Measurements from ENCODE around the gene DRC1.
A peak's percentile ranks its signal among the peaks of the same experiment; 100 is the strongest.

Gene DRC1

DNA sequence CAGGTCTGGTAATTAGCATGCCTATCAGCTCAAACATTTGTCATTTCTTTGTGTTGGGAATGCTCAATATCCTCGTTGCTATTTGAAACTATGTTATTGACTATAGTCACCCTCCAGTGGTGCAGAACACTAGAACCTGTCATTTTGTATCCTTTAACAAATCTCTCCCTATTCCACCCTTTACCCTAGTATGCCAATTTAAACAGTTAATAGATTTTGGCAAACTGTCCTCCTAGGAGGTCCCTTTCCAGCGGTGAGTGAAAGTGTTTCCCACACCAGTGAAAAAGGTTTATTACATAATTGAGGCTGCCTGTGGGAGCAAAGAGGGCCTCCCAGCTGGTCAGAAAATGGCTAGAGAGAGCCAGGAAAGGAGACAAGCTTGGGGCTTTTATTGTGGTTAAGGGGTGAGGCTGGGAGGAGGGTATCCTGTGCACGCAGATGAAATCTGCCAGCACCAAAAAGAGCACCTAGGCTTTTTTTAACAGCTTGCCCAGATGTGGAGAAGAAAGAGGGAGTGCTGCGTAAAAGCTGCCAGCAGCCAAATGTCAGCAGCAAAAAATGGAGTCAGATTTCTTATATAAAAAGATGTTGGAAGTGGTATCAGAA lies 1.8 kb upstream of the DRC1 start:
- Histone ChIP-seq H3K4me3 (ENCODE audit: low read depth, low read length) (no peak overlapping the region), H3K36me3 (ENCODE audit: control insufficient read depth, insufficient read depth, low read length) (0 out of 2 replicates have a peak, but pooled peaks cover 4% of the 10 kb centered on the region), H3K27me3 (ENCODE audit: control insufficient read depth, insufficient read depth, low read length) (no peaks in the 10 kb centered on the region), H3K9me3 (ENCODE audit: control insufficient read depth, insufficient read depth, low read length) (no peaks in the 10 kb centered on the region), H3K27ac (ENCODE audit: low read depth, low read length) (no peak overlapping the region), H3K4me1 (ENCODE audit: control insufficient read depth, insufficient read depth, low read length) (peaks cover 4% of the 10 kb centered on the region; the same call in 1 of the 2 replicates), H3K9ac (ENCODE audit: low read depth, low read length) (no peak overlapping the region)

DNA sequence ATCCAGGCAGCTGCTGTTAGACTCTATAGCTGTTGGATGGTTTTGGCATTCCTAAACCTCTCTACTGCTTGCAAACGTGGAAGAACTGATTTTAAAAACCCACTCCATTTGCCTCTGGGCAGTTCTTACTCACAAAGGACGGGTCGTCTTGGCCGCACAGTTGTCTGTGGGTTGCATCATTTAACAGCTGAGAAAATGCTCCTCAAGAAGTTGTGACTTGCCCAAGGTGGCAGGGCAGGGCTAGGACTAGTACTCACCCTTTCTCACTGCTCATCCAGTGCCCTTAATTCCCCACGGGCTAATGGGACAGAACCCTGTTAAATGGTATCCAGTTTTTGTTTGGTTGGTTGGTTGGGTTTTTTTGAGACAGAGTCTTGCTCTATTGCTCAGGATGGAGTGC lies 997 bp upstream of the DRC1 start:
- no peaks in the 10 kb centered on the region for H3K36me3 ChIP-seq (ENCODE audit: control insufficient read depth, insufficient read depth, low read length)
- no peak overlapping the region for H3K4me3 ChIP-seq (ENCODE audit: low read depth, low read length)
- no peaks in the 10 kb centered on the region for H3K9me3 ChIP-seq (ENCODE audit: control insufficient read depth, insufficient read depth, low read length)
- no peak overlapping the region for H3K27ac ChIP-seq (ENCODE audit: low read depth, low read length)
- peaks cover 4% of the 10 kb centered on the region; the same call in 1 of the 2 replicates for H3K4me1 ChIP-seq (ENCODE audit: control insufficient read depth, insufficient read depth, low read length)
- no peak overlapping the region for H3K9ac ChIP-seq (ENCODE audit: low read depth, low read length)
- H3K27me3 ChIP-seq (ENCODE audit: control insufficient read depth, insufficient read depth, low read length), result no peaks in the 10 kb centered on the region

DNA sequence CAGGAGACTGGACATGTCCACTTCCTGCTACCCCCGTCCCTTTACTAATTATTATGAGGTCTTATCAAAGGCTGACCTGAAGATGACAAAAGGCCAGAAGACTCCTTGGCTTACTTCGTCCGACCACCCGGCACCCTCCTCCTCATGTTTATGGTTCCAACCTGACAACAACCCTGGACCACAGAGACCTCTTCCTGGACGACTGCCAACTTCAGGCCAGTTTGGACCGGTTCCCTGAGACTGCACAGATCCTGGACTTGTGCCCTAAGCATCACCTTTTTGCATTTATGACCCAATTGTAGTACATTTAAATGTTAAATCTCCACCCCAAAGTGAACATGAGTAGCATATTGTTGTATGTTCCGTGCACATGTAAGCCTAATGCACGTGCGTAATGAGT lies 5.8 kb downstream of the DRC1 start:
- H3K27me3 ChIP-seq (ENCODE audit: control insufficient read depth, insufficient read depth, low read length), result no peaks in the 10 kb centered on the region

DNA sequence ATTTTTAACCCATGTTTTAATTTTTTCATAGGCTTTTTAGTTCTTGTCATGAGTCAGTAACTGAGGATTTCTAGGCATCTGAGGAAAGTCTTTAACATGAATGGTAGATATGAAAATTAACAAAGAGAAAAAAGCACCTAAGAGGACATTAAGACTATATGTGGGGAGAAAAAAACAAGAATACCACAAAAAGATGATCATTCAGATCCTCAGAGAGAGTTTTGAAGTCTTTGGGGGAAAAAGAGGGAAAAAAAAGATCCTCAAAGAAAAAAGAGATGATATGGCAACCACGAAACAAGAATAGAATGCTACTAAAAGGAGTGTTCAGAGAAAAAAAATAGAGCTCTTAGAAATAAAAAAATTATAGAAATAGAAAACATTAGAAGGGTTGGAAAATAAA lies 8.1 kb downstream of the DRC1 start:
- Histone ChIP-seq H3K27me3 (ENCODE audit: control insufficient read depth, insufficient read depth, low read length) (no peaks in the 10 kb centered on the region), H3K9ac (ENCODE audit: low read depth, low read length) (no peak overlapping the region), H3K27ac (ENCODE audit: low read depth, low read length) (no peak overlapping the region), H3K4me3 (ENCODE audit: low read depth, low read length) (no peak overlapping the region), H3K9me3 (ENCODE audit: control insufficient read depth, insufficient read depth, low read length) (no peaks in the 10 kb centered on the region), H3K4me1 (ENCODE audit: control insufficient read depth, insufficient read depth, low read length) (no peaks in the 10 kb centered on the region), H3K36me3 (ENCODE audit: control insufficient read depth, insufficient read depth, low read length) (no peaks in the 10 kb centered on the region)

More for the DNA sequence above, 5.8 kb downstream of the DRC1 start:
- no peak overlapping the region for H3K4me3 ChIP-seq (ENCODE audit: low read depth, low read length)
- no peaks in the 10 kb centered on the region; the same call in 1 of the 2 replicates for H3K4me1 ChIP-seq (ENCODE audit: control insufficient read depth, insufficient read depth, low read length)
- H3K9me3 ChIP-seq (ENCODE audit: control insufficient read depth, insufficient read depth, low read length), result no peaks in the 10 kb centered on the region
- no peak overlapping the region for H3K9ac ChIP-seq (ENCODE audit: low read depth, low read length)
- H3K36me3 ChIP-seq (ENCODE audit: control insufficient read depth, insufficient read depth, low read length), result no peaks in the 10 kb centered on the region
- no peak overlapping the region for H3K27ac ChIP-seq (ENCODE audit: low read depth, low read length)

DNA sequence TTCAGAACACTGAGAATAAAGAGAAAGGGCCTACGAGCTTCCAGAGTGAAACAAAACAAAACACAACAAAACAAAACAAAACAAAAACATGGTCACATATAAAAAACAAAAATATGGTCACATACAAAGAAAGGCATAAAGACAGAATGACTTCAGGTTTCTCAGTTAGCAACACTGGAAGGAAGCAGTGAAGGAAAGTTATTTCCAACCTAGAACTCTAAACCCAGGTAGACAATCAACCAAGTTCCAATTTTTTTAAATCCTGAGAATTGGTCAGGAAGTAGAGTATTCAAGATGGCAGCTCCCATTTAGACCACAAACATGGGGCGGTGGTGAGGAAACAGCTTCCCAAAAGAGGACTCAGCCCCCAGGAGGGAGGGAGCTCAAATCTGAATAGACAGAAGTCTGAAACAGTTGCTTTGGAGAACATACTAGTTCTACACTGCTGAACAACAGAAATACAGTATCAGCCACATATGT lies 9.1 kb downstream of the DRC1 start:
- Histone ChIP-seq H3K36me3 (ENCODE audit: control insufficient read depth, insufficient read depth, low read length) (no peaks in the 10 kb centered on the region), H3K9me3 (ENCODE audit: control insufficient read depth, insufficient read depth, low read length) (no peaks in the 10 kb centered on the region), H3K27ac (ENCODE audit: low read depth, low read length) (no peak overlapping the region), H3K9ac (ENCODE audit: low read depth, low read length) (no peak overlapping the region), H3K27me3 (ENCODE audit: control insufficient read depth, insufficient read depth, low read length) (no peaks in the 10 kb centered on the region), H3K4me3 (ENCODE audit: low read depth, low read length) (no peak overlapping the region), H3K4me1 (ENCODE audit: control insufficient read depth, insufficient read depth, low read length) (no peaks in the 10 kb centered on the region)

DNA sequence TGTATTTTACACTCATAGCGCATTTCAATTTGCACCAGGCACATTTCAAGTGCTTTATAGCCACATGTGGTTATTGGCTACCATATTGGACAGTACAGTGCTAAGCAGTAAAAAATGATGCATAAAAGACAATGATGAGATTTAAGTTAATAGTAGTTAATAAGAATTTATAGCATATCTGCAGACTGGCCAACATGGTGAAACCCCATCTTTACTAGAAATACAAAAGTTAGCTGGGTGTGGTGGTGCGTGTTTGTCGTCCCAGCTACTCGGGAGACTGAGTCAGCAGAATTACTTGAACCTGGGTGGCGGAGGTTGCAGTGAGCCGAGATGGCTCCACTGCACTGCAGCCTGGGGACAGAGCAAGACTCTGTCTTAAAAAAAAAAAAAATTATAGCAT lies 9.7 kb downstream of the DRC1 start:
- Histone ChIP-seq H3K4me3 (ENCODE audit: low read depth, low read length) (no peak overlapping the region), H3K27me3 (ENCODE audit: control insufficient read depth, insufficient read depth, low read length) (no peaks in the 10 kb centered on the region), H3K9ac (ENCODE audit: low read depth, low read length) (no peak overlapping the region), H3K27ac (ENCODE audit: low read depth, low read length) (no peak overlapping the region), H3K4me1 (ENCODE audit: control insufficient read depth, insufficient read depth, low read length) (no peaks in the 10 kb centered on the region), H3K9me3 (ENCODE audit: control insufficient read depth, insufficient read depth, low read length) (no peaks in the 10 kb centered on the region), H3K36me3 (ENCODE audit: control insufficient read depth, insufficient read depth, low read length) (no peaks in the 10 kb centered on the region)

DNA sequence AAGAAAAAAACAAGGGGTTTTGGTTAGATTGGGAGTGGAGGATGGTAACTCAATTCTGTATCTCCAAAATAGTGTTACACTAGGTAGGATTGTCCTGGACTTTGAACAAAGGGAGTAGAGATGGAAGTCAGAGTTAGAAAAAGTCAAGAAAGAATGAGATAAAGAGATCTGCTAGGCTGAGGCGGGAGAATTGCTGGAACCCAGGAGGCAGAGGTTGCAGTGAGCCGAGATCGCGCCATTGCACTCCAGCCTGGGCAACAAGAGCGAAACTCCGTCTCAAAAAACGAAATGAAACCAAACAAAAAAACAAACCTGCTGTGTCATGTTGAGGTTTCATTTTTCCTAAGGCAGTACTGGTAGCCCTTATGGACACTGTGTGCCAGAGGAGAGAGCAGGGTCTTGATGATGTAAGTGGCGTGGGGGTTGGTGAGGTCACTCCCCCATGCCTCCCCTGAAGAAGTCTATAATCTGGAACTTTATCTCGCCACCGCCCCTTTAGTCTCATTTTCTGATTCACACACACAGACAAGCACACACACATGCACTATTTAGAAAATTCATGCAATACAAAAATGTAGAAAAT lies 10.5 kb downstream of the DRC1 start:
- Histone ChIP-seq H3K9ac (ENCODE audit: low read depth, low read length) (no peak overlapping the region), H3K27me3 (ENCODE audit: control insufficient read depth, insufficient read depth, low read length) (no peaks in the 10 kb centered on the region), H3K4me1 (ENCODE audit: control insufficient read depth, insufficient read depth, low read length) (no peaks in the 10 kb centered on the region), H3K4me3 (ENCODE audit: low read depth, low read length) (no peak overlapping the region), H3K9me3 (ENCODE audit: control insufficient read depth, insufficient read depth, low read length) (no peaks in the 10 kb centered on the region), H3K27ac (ENCODE audit: low read depth, low read length) (no peak overlapping the region), H3K36me3 (ENCODE audit: control insufficient read depth, insufficient read depth, low read length) (no peaks in the 10 kb centered on the region)

DNA sequence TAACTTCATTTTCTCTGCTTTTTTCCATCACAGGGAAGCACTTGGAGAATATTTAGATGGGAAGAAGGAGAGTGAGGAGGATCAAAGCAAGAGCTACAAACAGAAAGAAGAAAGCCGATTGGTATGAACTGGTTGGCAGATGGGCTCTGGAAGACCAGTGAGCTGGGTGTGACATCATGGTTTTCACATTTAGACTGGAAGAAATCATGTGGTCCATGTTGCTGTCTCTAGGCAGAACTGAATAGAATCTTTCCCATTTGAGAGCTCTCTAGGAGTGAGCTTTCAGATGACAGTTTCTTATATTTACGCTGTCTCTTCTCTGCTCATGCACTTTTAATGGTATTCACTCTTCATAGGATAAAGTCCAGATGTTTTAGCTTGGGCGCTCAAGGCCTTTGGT lies 12.6 kb downstream of the DRC1 start:
- Histone ChIP-seq H3K9ac (ENCODE audit: low read depth, low read length) (no peak overlapping the region), H3K27me3 (ENCODE audit: control insufficient read depth, insufficient read depth, low read length) (no peaks in the 10 kb centered on the region), H3K4me3 (ENCODE audit: low read depth, low read length) (no peak overlapping the region), H3K27ac (ENCODE audit: low read depth, low read length) (no peak overlapping the region), H3K9me3 (ENCODE audit: control insufficient read depth, insufficient read depth, low read length) (no peaks in the 10 kb centered on the region), H3K36me3 (ENCODE audit: control insufficient read depth, insufficient read depth, low read length) (no peaks in the 10 kb centered on the region), H3K4me1 (ENCODE audit: control insufficient read depth, insufficient read depth, low read length) (no peaks in the 10 kb centered on the region)

DNA sequence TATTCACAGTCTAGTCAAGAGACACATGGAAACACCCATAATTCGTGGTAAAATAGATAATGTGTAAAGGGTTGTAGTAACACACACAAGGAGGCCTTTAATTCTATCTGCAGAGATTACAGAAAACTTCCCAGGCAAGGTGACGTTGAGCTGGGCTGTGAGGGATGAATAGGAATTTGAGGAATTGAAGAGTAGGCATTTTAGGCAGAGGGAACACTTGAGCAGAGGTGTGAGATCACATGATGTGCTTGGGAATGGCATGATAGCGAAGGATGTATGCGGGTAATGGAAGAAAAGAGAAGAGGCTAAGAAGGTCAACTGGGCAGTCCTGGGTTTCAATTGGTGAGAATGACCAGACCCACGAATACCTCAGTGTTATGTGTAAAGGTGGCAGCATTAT lies 20.2 kb downstream of the DRC1 start:
- Histone ChIP-seq H3K27ac (ENCODE audit: low read depth, low read length) (no peak overlapping the region), H3K4me1 (ENCODE audit: control insufficient read depth, insufficient read depth, low read length) (peaks cover 7% of the 10 kb centered on the region; the same call in 1 of the 2 replicates)

DNA sequence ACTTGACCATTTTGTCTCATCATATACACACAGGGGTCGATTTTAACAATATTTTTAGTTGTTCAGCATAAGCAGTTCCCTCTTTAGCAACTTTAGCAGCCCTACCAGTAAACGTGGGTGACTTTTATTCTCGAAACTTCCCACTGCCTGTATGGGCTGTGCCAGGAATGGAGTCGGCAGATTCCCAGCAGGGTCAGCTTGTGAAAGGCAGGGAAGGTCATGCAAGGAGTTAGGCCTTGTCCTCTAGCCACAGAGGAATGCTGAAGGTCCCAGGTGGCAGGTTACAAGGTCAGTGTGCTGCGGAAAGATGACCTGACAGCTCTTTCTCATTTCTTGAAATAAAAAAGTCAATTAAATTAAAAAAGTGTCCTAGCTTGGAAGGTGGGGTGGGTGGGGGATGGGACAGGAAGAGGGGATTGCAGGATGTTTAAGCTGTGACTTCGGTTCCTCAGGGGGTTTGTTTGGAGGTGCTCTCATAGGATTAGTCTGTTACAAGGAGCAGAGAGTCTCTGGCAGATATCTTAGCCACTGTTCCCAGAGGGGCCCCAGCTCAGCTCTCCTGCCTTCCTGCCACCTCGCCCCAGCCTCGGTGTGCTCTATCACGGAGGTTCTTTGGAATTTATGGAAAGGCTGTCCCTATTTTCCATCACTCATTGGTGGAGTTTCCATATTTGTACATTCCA lies 21.4 kb downstream of the DRC1 start:
- no peak overlapping the region for H3K4me3 ChIP-seq (ENCODE audit: low read depth, low read length)

More for the DNA sequence above, 20.2 kb downstream of the DRC1 start:
- Histone ChIP-seq H3K4me3 (ENCODE audit: low read depth, low read length) (no peak overlapping the region), H3K9ac (ENCODE audit: low read depth, low read length) (no peak overlapping the region), H3K9me3 (ENCODE audit: control insufficient read depth, insufficient read depth, low read length) (no peaks in the 10 kb centered on the region), H3K27me3 (ENCODE audit: control insufficient read depth, insufficient read depth, low read length) (no peaks in the 10 kb centered on the region), H3K36me3 (ENCODE audit: control insufficient read depth, insufficient read depth, low read length) (no peaks in the 10 kb centered on the region)

DNA sequence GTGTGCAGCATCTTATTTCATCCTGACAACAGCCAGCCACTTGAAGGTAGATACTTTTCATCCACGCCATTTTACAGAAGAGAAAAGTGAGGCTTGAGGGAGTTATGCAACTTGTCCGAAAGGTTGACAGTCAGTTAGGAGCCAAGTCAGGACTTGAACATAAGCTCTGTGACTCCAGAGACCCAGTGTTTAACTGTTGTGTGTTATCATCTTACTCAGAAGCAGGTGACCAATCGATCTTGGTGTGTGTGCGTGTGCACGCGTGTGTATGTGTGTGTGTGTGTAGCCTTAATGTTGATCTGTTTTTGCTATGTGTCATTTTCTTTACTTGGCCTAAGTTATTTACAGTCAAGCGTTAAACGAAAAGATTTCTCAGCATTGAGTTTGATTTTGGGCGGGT lies 22.0 kb downstream of the DRC1 start:
- H3K27me3 ChIP-seq (ENCODE audit: control insufficient read depth, insufficient read depth, low read length), result no peaks in the 10 kb centered on the region
- no peak overlapping the region for H3K27ac ChIP-seq (ENCODE audit: low read depth, low read length)
- peaks cover 7% of the 10 kb centered on the region; the same call in 1 of the 2 replicates for H3K4me1 ChIP-seq (ENCODE audit: control insufficient read depth, insufficient read depth, low read length)
- H3K4me3 ChIP-seq (ENCODE audit: low read depth, low read length), result no peak overlapping the region
- no peak overlapping the region for H3K9ac ChIP-seq (ENCODE audit: low read depth, low read length)
- H3K9me3 ChIP-seq (ENCODE audit: control insufficient read depth, insufficient read depth, low read length), result no peaks in the 10 kb centered on the region
- no peaks in the 10 kb centered on the region for H3K36me3 ChIP-seq (ENCODE audit: control insufficient read depth, insufficient read depth, low read length)

More for the DNA sequence above, 21.4 kb downstream of the DRC1 start:
- H3K9ac ChIP-seq (ENCODE audit: low read depth, low read length), result no peak overlapping the region
- H3K36me3 ChIP-seq (ENCODE audit: control insufficient read depth, insufficient read depth, low read length), result no peaks in the 10 kb centered on the region
- no peaks in the 10 kb centered on the region for H3K9me3 ChIP-seq (ENCODE audit: control insufficient read depth, insufficient read depth, low read length)
- H3K27me3 ChIP-seq (ENCODE audit: control insufficient read depth, insufficient read depth, low read length), result no peaks in the 10 kb centered on the region
- peaks cover 7% of the 10 kb centered on the region; the same call in 1 of the 2 replicates for H3K4me1 ChIP-seq (ENCODE audit: control insufficient read depth, insufficient read depth, low read length)
- H3K27ac ChIP-seq (ENCODE audit: low read depth, low read length), result peak overlapping the region; percentile 40

Data from HUES48 (cell line).